SJSA1 (cell line): ENCODE data around the gene GLI3. TPM values are rescaled to one million over a fixed set of nuclear protein-coding genes. Genes with fewer than 3 reads are reported as not detected.
A peak's percentile ranks its signal among the peaks of the same experiment; 100 is the strongest.

ENCODE experiments used
- DNase-seq, 2 experiments: peaks; one replicate each; pipeline ENCODE4 v3.0.0-alpha.2; 2015 to 2020; ENCODE audit warnings: low spot score in 2 of 2, low read depth in 1 of 2
- H3K27ac ChIP-seq: fragments of 250-450 bp; sonication (Bioruptor Pico); 2 replicates; pipeline ENCODE4 v1.5.1; 2020; ENCODE audit warnings: mild to moderate bottlenecking, moderate library complexity
- H3K27me3 ChIP-seq: fragments of 250-450 bp; sonication (Bioruptor Pico); replicated peaks from 2 replicates; pipeline ENCODE4 v1.5.1; 2020; ENCODE audit warnings: mild to moderate bottlenecking, moderate library complexity
- H3K36me3 ChIP-seq: fragments of 250-450 bp; sonication (Bioruptor Pico); 2 replicates; pipeline ENCODE4 v1.5.1; 2020; ENCODE audit warnings: mild to moderate bottlenecking
- H3K4me1 ChIP-seq: fragments of 250-450 bp; sonication (Bioruptor Pico); replicated peaks from 2 replicates; pipeline ENCODE4 v1.6.1; 2021; ENCODE audit warnings: mild to moderate bottlenecking
- H3K4me3 ChIP-seq: fragments of 250-450 bp; sonication (Bioruptor Pico); 2 replicates; pipeline ENCODE4 v1.5.1; 2020; ENCODE audit warnings: mild to moderate bottlenecking
- H3K9me3 ChIP-seq: fragments of 250-450 bp; sonication (Bioruptor Pico); replicated peaks from 2 replicates; pipeline ENCODE4 v1.5.1; 2020; ENCODE audit warnings: mild to moderate bottlenecking
- total RNA-seq: library from RNA; depleted of rRNA; stranded (reverse); fragments of >200 nt; shearing (Covaris generic); gene quantifications from 2 replicates; pipeline ENCODE4 v1.2.3, GENCODE V29; 2014

Gene GLI3
- total RNA-seq, 1 experiment from 2014 or later: 1.7 TPM

DNA sequence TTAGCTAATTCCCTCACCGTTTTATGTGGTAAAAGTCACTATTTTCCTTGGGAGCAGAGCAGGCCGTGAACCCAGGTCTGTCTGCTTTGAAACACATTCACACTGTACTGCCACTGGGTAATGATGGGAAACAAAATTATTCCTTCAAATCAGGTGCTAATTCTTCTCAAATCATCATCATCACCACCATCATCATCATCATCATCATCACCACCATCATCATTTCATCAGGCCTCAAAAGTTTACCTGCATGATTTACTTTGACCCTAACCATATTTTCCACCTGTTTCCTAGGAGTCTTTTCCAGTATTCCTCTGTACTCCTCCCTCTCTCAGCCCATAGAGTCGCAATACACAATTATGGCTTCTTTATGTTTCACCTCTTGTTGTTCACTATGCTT is 220.5 kb downstream of the GLI3 start:
- no peak for DNase-seq
- Histone ChIP-seq H3K27me3 (no peaks in the 10 kb centered on the region), H3K9me3 (0 out of 2 replicates have a peak, but pooled peaks cover 6% of the 10 kb centered on the region), H3K27ac (no peak overlapping the region), H3K4me3 (no peak overlapping the region), H3K36me3 (no peaks in the 10 kb centered on the region), H3K4me1 (no peaks in the 10 kb centered on the region)

DNA sequence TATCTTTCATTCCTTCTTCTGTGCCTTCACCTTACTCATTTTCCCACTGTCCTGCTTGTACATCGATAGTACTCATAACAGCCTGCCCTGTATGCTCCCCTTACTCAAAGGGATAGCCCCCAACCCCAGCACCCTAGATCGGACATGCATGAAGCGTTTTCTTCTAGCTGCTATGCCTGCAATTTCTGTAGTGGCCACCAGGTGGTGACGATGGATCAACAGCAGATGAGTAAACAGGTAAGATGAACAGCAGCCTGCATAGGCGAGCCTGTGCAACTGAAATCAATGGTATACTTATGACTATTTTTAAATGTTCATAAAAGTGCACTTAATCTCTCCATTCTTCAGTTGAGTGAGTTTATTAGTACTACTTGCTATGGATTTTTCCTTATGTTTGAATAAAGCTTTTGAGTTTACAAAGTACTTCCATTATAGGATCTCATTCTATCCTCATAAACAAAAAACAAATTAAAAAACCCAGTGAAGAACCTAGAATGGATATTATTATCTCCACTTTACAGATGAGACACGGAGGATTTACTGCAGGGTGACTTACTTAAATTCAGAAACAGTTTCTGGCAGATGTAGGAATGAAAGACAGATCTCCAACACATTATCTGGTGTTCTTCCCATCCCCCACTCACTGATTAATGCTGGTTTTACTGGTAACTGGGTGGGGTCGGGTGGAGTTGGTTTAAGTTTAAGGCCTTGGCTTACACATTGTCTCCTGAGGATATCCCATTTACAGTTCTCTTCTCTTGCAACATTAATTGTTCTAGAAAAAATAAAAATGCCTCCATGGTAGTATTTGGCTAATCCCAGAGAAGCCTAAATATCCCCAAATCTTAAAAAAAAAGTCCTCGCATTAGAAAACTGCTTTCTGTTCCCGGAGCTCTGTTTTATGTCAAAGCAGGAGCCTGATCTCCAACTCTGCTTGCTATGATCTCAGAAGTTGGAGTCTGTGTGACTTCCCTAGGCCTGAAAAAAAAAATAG is 222.1 kb downstream of the GLI3 start:
- no peaks in the 10 kb centered on the region for H3K27me3 ChIP-seq
- no peak overlapping the region for H3K27ac ChIP-seq
- 0 out of 2 replicates have a peak, but pooled peaks cover 6% of the 10 kb centered on the region for H3K9me3 ChIP-seq
- no peaks in the 10 kb centered on the region for H3K4me1 ChIP-seq
- no peak for DNase-seq
- H3K36me3 ChIP-seq: no peaks in the 10 kb centered on the region
- no peak overlapping the region for H3K4me3 ChIP-seq

DNA sequence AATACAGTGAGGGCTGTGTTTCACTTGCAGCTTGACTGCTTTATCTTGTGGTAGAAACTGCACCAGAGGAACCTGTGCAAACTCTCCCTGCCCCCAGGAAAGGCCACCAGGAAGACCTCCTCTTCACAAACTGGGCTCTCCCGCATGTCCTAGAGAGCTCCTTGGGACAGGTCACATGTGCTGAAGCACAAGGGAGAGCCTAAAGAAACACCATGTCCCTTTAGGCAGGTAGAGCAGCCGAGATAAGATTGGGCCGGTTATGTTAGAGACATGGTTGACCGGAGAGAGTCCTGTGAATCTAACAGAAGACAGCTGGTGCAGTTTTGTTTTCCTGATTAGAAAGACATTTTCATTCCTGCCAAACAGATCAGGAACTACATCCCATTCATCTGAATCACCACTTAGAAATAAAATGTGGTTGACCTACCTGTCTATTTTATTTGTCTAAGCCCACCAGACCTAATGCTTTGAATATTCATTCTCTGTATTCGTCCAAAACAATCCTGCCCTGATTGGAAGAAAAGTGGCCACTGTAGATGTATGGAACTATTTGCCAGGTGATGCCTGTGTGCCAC is 224.1 kb downstream of the GLI3 start:
- DNase-seq: no peak
- Histone ChIP-seq H3K4me3 (no peak overlapping the region), H3K27ac (no peak overlapping the region), H3K4me1 (no peaks in the 10 kb centered on the region), H3K9me3 (0 out of 2 replicates have a peak, but pooled peaks cover 6% of the 10 kb centered on the region), H3K27me3 (no peaks in the 10 kb centered on the region), H3K36me3 (no peaks in the 10 kb centered on the region; the same call in 1 of the 2 replicates)

DNA sequence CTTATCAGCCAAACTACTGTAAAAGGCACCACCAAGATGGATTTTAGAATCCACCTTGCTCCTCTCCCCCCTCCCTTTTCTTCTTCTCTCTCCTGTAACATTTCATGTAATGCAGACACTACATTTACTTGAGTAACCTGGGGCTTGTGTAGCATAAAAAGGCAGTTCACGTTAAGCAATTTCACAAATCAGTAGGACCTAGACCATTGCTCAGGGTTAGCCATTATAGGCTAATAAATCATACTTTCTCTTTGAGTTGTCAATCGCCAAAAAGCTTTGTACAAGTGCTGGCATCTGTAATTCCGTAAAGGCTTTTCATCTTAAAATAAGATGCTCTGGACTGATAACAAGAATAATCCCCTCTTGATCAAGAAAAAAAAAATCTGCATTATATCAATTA is 224.7 kb downstream of the GLI3 start:
- H3K27me3 ChIP-seq: no peaks in the 10 kb centered on the region
- no peak overlapping the region for H3K27ac ChIP-seq
- no peaks in the 10 kb centered on the region; the same call in 1 of the 2 replicates for H3K36me3 ChIP-seq
- H3K4me3 ChIP-seq: no peak overlapping the region
- no peak for DNase-seq
- H3K9me3 ChIP-seq: 0 out of 2 replicates have a peak, but pooled peaks cover 6% of the 10 kb centered on the region
- no peaks in the 10 kb centered on the region for H3K4me1 ChIP-seq

DNA sequence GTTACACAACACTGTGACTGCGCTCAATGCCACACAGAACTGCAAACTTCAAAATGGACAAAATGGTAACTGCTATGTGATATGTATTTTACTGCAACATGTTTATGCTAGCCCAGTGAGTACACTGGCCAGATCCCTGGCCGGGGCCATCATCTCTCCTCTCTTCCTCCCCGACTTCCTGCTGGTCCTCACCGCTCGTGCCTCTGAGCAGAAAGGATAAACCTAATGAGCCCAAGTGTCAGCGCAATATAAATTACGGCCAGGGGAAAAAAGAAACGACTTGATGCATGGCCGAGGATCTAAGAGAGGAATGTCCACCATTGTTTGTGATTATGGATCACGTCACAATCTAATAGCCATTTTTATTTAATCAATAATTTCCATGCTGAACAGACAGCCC is 225.2 kb downstream of the GLI3 start:
- no peaks in the 10 kb centered on the region; the same call in 1 of the 2 replicates for H3K36me3 ChIP-seq
- H3K9me3 ChIP-seq: 0 out of 2 replicates have a peak, but pooled peaks cover 6% of the 10 kb centered on the region
- no peak overlapping the region for H3K4me3 ChIP-seq
- H3K27ac ChIP-seq: no peak overlapping the region
- no peaks in the 10 kb centered on the region for H3K4me1 ChIP-seq
- no peaks in the 10 kb centered on the region for H3K27me3 ChIP-seq
- no peak for DNase-seq

DNA sequence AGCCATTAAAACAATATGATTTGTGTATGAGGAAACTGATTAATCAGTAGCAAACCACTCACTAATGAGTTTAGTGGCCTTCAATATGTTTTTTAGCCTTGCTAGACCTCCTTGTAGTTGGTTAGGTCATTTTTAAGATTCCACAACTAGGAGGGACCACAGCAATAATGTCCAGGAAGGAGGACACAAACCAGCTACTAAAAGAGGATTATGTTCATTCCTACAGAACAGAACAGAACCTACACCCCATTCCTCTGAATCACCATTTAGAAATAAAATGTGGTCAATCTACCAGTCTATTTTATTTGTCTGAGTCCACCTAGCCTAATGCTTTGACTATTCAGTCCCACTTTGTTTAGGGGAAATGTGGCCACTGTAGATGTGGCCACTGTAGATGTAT is 226.3 kb downstream of the GLI3 start:
- H3K27ac ChIP-seq: no peak overlapping the region

DNA sequence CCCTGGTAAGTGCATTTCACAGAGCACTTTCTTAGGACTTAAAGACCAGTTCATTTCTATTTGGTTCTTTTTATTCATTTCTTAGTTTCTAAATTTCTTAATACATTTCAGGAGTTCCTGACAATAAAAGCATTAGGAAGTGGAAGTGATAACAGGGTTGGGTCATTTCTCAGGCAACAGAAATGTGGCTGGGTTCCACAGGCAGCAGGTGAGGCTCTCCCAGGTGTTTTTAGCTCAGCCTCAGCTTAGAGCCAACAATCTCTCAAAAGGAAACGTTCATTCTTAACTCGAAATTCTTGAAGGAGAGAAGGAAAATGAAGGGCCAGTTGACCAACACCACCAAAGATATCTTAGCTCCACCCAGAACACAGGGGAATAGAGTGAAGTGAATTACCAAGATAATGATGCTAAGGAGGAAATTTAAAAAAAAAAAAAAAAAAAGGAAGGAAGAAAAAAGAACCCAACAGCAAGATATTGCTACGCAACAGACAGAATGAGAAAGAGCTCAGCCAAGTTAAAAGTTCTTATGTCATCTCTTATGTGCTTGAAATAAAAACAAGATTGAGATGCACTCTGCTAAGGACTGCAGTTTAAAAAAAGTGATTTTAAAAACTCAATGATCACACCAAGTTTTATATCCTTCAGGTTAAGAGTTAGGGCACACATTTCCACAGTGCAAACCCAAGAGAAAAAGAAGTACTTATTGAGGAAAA is 230.1 kb downstream of the GLI3 start:
- no peak for DNase-seq
- Histone ChIP-seq H3K27me3 (no peaks in the 10 kb centered on the region), H3K4me3 (no peak overlapping the region), H3K9me3 (no peaks in the 10 kb centered on the region), H3K36me3 (no peaks in the 10 kb centered on the region; the same call in 1 of the 2 replicates), H3K27ac (no peak overlapping the region), H3K4me1 (peaks cover 3% of the 10 kb centered on the region)

More for the DNA sequence above, 226.3 kb downstream of the GLI3 start:
- Histone ChIP-seq H3K9me3 (0 out of 2 replicates have a peak, but pooled peaks cover 6% of the 10 kb centered on the region), H3K4me1 (no peaks in the 10 kb centered on the region), H3K27me3 (no peaks in the 10 kb centered on the region), H3K4me3 (no peak overlapping the region), H3K36me3 (no peaks in the 10 kb centered on the region; the same call in 1 of the 2 replicates)
- DNase-seq: no peak

DNA sequence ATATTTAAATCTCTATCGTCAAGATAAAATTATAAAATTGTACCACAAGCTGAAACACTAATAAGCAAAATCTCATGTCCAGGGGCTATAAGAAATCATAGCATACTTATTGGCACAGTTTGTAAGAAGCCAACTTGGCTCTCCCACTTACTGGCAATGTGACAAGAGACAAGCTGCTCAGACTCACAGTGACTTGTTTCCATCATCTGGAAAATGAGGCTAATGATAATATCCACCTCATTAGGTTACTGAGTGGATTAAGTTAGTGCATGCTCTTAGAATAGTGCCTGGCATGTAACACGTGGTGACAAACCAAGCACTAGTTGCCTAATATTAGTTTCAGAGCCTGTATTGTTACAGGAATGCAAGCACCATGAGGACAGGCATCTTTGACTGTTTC is 234.4 kb downstream of the GLI3 start:
- Histone ChIP-seq H3K27me3 (no peaks in the 10 kb centered on the region), H3K9me3 (no peaks in the 10 kb centered on the region), H3K36me3 (no peaks in the 10 kb centered on the region), H3K4me3 (no peak overlapping the region), H3K27ac (no peak overlapping the region), H3K4me1 (peaks cover 30% of the 10 kb centered on the region)
- no peak for DNase-seq

DNA sequence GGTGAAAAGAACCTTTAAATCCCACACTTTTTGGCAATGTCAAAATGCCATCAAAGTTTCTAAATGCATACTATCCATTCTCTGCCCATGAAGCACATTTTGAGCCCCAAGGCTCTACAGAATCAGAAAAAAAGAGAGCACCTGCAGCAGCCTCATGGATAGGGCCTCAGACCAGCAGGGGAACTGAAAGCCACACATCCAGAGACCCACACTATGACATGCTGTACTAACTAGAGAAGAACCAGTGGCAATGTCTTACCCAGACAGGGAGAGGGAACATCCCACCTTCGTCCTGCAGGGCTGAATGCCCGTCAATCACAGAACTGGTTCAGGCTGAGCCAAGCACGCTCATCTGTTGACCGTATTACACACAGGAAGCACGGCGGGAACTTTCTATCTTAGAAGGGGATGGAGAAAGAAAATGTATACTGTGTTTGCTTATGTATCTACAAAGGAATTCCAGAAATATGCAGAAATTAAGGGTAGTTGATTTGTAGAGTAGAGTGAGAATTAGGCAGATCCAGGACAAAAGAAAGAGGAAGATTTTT is 237.2 kb downstream of the GLI3 start:
- H3K4me3 ChIP-seq: no peak overlapping the region

DNA sequence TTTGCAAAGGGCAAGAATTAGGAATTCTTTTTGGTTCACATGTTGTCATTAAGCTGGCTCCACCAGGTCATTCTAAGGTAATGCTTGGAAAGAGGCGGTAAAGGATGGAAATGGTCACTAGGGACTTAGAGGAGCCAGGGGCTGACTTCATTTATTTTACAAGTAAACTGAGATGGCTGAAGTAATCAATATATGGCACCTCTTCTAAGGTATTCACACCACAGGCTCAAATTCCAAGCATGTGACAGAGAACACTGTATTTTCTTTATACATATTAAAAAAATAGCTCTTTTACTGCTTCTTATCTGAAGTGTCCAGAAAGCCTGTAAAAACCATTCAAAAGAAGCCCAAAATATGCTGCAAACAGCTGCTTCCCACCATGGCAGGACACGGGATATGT is 239.0 kb downstream of the GLI3 start:
- DNase-seq: no peak
- H3K4me3 ChIP-seq: no peak overlapping the region
- H3K27me3 ChIP-seq: no peaks in the 10 kb centered on the region
- no peaks in the 10 kb centered on the region for H3K9me3 ChIP-seq
- no peak overlapping the region for H3K27ac ChIP-seq
- H3K4me1 ChIP-seq: peaks cover 77% of the 10 kb centered on the region
- no peaks in the 10 kb centered on the region for H3K36me3 ChIP-seq

More for the DNA sequence above, 237.2 kb downstream of the GLI3 start:
- H3K4me1 ChIP-seq: peaks cover 59% of the 10 kb centered on the region
- no peak overlapping the region for H3K27ac ChIP-seq
- no peaks in the 10 kb centered on the region for H3K36me3 ChIP-seq
- H3K9me3 ChIP-seq: no peaks in the 10 kb centered on the region
- no peaks in the 10 kb centered on the region for H3K27me3 ChIP-seq
- peak in 1 of 2 experiments; percentile 43 for DNase-seq

DNA sequence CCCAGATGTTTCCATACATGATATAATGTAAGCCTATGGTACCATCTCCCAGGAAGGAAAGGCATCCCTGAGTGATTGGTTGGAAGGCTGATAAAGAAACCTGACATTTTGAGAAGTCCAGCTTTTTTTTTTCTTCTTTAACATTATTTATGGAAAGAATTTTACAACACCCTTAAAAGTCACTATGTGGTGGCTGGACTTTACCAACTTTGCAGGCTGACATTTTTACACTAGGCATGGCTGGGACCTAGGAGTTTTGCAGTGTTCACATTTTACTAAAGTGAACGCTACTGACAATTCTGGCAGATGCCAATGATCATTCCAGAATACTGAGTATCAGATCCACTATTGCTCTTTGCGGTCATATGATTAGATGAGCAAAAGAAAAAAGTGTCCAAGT is 239.9 kb downstream of the GLI3 start:
- Histone ChIP-seq H3K4me1 (peaks cover 84% of the 10 kb centered on the region), H3K27ac (peak overlapping the region; percentile 49), H3K9me3 (no peaks in the 10 kb centered on the region), H3K27me3 (no peaks in the 10 kb centered on the region), H3K36me3 (no peaks in the 10 kb centered on the region), H3K4me3 (no peak overlapping the region)
- DNase-seq: no peak

DNA sequence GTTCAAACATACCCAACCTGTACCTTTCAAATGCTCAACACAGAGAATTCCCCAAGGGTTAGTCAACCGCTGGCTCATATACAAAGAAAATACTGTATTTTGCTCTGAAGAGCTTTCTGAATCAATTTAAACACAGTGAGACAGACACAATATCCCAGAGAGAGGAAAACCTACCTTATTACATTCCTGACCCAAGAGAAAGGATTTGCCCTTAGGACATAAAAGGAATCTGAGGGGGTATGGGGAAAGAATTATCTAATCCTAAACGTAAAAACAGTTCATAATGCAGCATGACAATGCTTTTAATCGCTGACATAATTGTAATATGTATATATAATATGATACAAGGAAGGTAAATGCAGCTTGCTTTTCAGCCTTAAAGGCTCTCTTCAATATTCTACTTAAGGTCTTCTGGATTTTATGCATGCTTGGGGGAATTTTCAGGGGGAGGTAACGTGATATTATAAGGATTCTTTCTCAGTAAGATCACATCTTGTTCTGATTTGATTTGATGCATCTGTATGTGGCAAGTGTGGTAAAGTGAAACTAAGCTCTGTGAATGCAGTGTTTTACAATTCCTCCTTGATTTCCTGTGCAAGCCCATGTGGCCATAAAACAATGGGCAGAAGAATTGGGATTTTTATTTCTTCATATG is 240.5 kb downstream of the GLI3 start:
- no peaks in the 10 kb centered on the region for H3K9me3 ChIP-seq
- DNase-seq: peak in 1 of 2 experiments; percentile 64
- peaks cover 84% of the 10 kb centered on the region for H3K4me1 ChIP-seq
- peak overlapping the region; percentile 49 for H3K27ac ChIP-seq
- H3K4me3 ChIP-seq: no peak overlapping the region
- H3K27me3 ChIP-seq: no peaks in the 10 kb centered on the region
- H3K36me3 ChIP-seq: no peaks in the 10 kb centered on the region
